Measurements from ENCODE around the gene XRN1. TPM values are rescaled to one million over a fixed set of nuclear protein-coding genes. Genes with fewer than 3 reads are reported as not detected.

XRN1 gene
- total RNA-seq, 1 donor from 2014 or later, result 36.7 TPM

GRCh38 chr3:142467768-142468167, 19.9 kb upstream of the XRN1 start:
- Histone ChIP-seq H3K4me3 (ENCODE audit: insufficient read depth, low read depth, low read length) (no peak overlapping the region), H2AFZ (ENCODE audit: low read depth, low read length) (no peak overlapping the region), H3K27ac (ENCODE audit: low read depth, low read length) (no peak overlapping the region), H3K9ac (ENCODE audit: low read length) (no peak overlapping the region), H3K4me2 (ENCODE audit: low read length) (no peak overlapping the region), H4K20me1 (ENCODE audit: insufficient read depth, low read length) (no peaks in the 10 kb centered on the region), H3K36me3 (ENCODE audit: insufficient read depth, low read length) (no peaks in the 10 kb centered on the region), H3K4me1 (ENCODE audit: insufficient read depth, low read length) (no peaks in the 10 kb centered on the region), H3K79me2 (ENCODE audit: insufficient read depth, low read length) (no peaks in the 10 kb centered on the region), H3K27me3 (ENCODE audit: insufficient read depth, low read length) (no peaks in the 10 kb centered on the region), H3K9me3 (ENCODE audit: insufficient read depth, low read depth, low read length) (no peaks in the 10 kb centered on the region)
- H3K27ac Mint-ChIP-seq (ENCODE audit: unreplicated experiment), result no peak overlapping the region
- no peaks in the 10 kb centered on the region for H3K27me3 Mint-ChIP-seq (ENCODE audit: low read depth, unreplicated experiment)
- H3K36me3 Mint-ChIP-seq (ENCODE audit: low read depth, unreplicated experiment), result peaks cover under 1% of the 10 kb centered on the region
- FAIRE-seq (no peak), DNase-seq (ENCODE audit: low read depth) (no peak)
- no peaks in the 10 kb centered on the region for H3K9me3 Mint-ChIP-seq (ENCODE audit: unreplicated experiment)
- no peak overlapping the region for H3K4me3 Mint-ChIP-seq (ENCODE audit: unreplicated experiment)
- no peaks in the 10 kb centered on the region for H3K4me1 Mint-ChIP-seq (ENCODE audit: low read depth, unreplicated experiment)
- TF ChIP-seq CTCF (IDR thresholded peaks at IDR 0.05; ENCODE audit: insufficient read depth, low read depth, low read length), result no peak
- TF ChIP-seq EZH2 (IDR thresholded peaks at IDR 0.05; ENCODE audit: insufficient read depth, low read length), result no peak

GRCh38 chr3:142460689-142461088, 12.9 kb upstream of the XRN1 start:
- Mint-ChIP-seq H3K36me3 (ENCODE audit: low read depth, unreplicated experiment) (no peaks in the 10 kb centered on the region), H3K4me3 (ENCODE audit: unreplicated experiment) (no peak overlapping the region), H3K27ac (ENCODE audit: unreplicated experiment) (no peak overlapping the region), H3K27me3 (ENCODE audit: low read depth, unreplicated experiment) (no peaks in the 10 kb centered on the region), H3K9me3 (ENCODE audit: unreplicated experiment) (no peaks in the 10 kb centered on the region), H3K4me1 (ENCODE audit: low read depth, unreplicated experiment) (no peaks in the 10 kb centered on the region)
- Histone ChIP-seq H3K9me3 (ENCODE audit: insufficient read depth, low read depth, low read length) (no peaks in the 10 kb centered on the region), H3K4me2 (ENCODE audit: low read length) (no peak overlapping the region), H3K27me3 (ENCODE audit: insufficient read depth, low read length) (no peaks in the 10 kb centered on the region), H3K4me1 (ENCODE audit: insufficient read depth, low read length) (no peaks in the 10 kb centered on the region), H4K20me1 (ENCODE audit: insufficient read depth, low read length) (no peaks in the 10 kb centered on the region), H3K36me3 (ENCODE audit: insufficient read depth, low read length) (peaks cover 13% of the 10 kb centered on the region), H3K9ac (ENCODE audit: low read length) (no peak overlapping the region), H3K27ac (ENCODE audit: low read depth, low read length) (no peak overlapping the region), H3K79me2 (ENCODE audit: insufficient read depth, low read length) (no peaks in the 10 kb centered on the region), H2AFZ (ENCODE audit: low read depth, low read length) (no peak overlapping the region), H3K4me3 (ENCODE audit: insufficient read depth, low read depth, low read length) (no peak overlapping the region)
- no peak for TF ChIP-seq EZH2 (IDR thresholded peaks at IDR 0.05; ENCODE audit: insufficient read depth, low read length)
- FAIRE-seq, result no peak
- DNase-seq (ENCODE audit: low read depth), result no peak

GRCh38 chr3:142459929-142460328, 12.1 kb upstream of the XRN1 start:
- H3K4me1 Mint-ChIP-seq (ENCODE audit: low read depth, unreplicated experiment), result no peaks in the 10 kb centered on the region

More at GRCh38 chr3:142459929-142460328, 12.1 kb upstream of the XRN1 start:
- Histone ChIP-seq H3K4me1 (ENCODE audit: insufficient read depth, low read length) (no peaks in the 10 kb centered on the region), H3K9me3 (ENCODE audit: insufficient read depth, low read depth, low read length) (no peaks in the 10 kb centered on the region), H3K4me3 (ENCODE audit: insufficient read depth, low read depth, low read length) (no peak overlapping the region), H3K27me3 (ENCODE audit: insufficient read depth, low read length) (no peaks in the 10 kb centered on the region), H3K36me3 (ENCODE audit: insufficient read depth, low read length) (peaks cover 13% of the 10 kb centered on the region), H3K9ac (ENCODE audit: low read length) (no peak overlapping the region), H2AFZ (ENCODE audit: low read depth, low read length) (no peak overlapping the region), H3K79me2 (ENCODE audit: insufficient read depth, low read length) (no peaks in the 10 kb centered on the region), H3K4me2 (ENCODE audit: low read length) (no peak overlapping the region), H3K27ac (ENCODE audit: low read depth, low read length) (no peak overlapping the region), H4K20me1 (ENCODE audit: insufficient read depth, low read length) (no peaks in the 10 kb centered on the region)
- TF ChIP-seq EZH2 (IDR thresholded peaks at IDR 0.05; ENCODE audit: insufficient read depth, low read length) (no peak), CTCF (IDR thresholded peaks at IDR 0.05; ENCODE audit: insufficient read depth, low read depth, low read length) (no peak)
- FAIRE-seq (no peak), DNase-seq (ENCODE audit: low read depth) (no peak)
- H3K9me3 Mint-ChIP-seq (ENCODE audit: unreplicated experiment), result no peaks in the 10 kb centered on the region
- no peaks in the 10 kb centered on the region for H3K27me3 Mint-ChIP-seq (ENCODE audit: low read depth, unreplicated experiment)
- no peak overlapping the region for H3K27ac Mint-ChIP-seq (ENCODE audit: unreplicated experiment)
- H3K36me3 Mint-ChIP-seq (ENCODE audit: low read depth, unreplicated experiment), result no peaks in the 10 kb centered on the region
- H3K4me3 Mint-ChIP-seq (ENCODE audit: unreplicated experiment), result no peak overlapping the region
